CD14-positive monocyte (primary cell): ENCODE results near the gene CSF1R. TPM values are rescaled to one million over a fixed set of nuclear protein-coding genes. Genes with fewer than 3 reads are reported as not detected.

Source experiments
- DNase-seq, 3 donors: peaks; one replicate each; pipeline ENCODE4 v3.0.0-alpha.2; 2011 to 2022
- H2AFZ ChIP-seq: 2 replicates; pipeline ENCODE4 v1.6.0; 2012; ENCODE audit warnings: mild to moderate bottlenecking, low read depth, low read length, inconsistent platforms; ENCODE audit not compliant: insufficient read depth, poor library complexity, severe bottlenecking
- H3K27ac ChIP-seq, 2 donors: 1 replicate in 1 of 2; 2 replicates in 1 of 2; pipeline ENCODE4 v1.5.1; 2012 to 2013; ENCODE audit warnings: low read length in 2 of 2, control low read depth in 1 of 2, inconsistent platforms in 1 of 2, low read depth in 1 of 2, mild to moderate bottlenecking in 1 of 2
- H3K27me3 ChIP-seq, 2 donors: one replicate each; pipeline versions ENCODE4 v1.6.0 to v1.6.1; 2011 to 2013; ENCODE audit warnings: low read length in 2 of 2; ENCODE audit not compliant: control insufficient read depth in 2 of 2, insufficient read depth in 2 of 2
- H3K36me3 ChIP-seq, 2 donors: replicated peaks in 1 of 2; 1 replicate in 1 of 2; 2 replicates in 1 of 2; pipeline versions ENCODE4 v1.5.1 to v1.6.1; 2012 to 2013; ENCODE audit warnings: low read length in 2 of 2, control low read depth in 1 of 2, inconsistent platforms in 1 of 2, mild to moderate bottlenecking in 1 of 2; ENCODE audit not compliant: insufficient read depth in 2 of 2, control insufficient read depth in 1 of 2
- H3K4me1 ChIP-seq, 2 donors: 1 replicate in 1 of 2; 2 replicates in 1 of 2; pipeline versions ENCODE4 v1.5.1 to v1.6.1; 2012 to 2013; ENCODE audit warnings: low read length in 2 of 2, control low read depth in 1 of 2, inconsistent platforms in 1 of 2, mild to moderate bottlenecking in 1 of 2, moderate library complexity in 1 of 2; ENCODE audit not compliant: insufficient read depth in 2 of 2, control insufficient read depth in 1 of 2
- H3K4me2 ChIP-seq: replicated peaks from 2 replicates; pipeline ENCODE3; 2012; ENCODE audit warnings: low read length, moderate library complexity, mild to moderate bottlenecking; ENCODE audit not compliant: poor library complexity, severe bottlenecking; ENCODE audit errors: extremely low read depth
- H3K4me3 ChIP-seq, 3 experiments: fragments of 200-600 bp in 1 of 3; sonication (generic) in 1 of 3; replicated peaks in 1 of 3; 1 replicate in 2 of 3; 2 replicates in 1 of 3; pipeline ENCODE4 v1.5.1; 2011 to 2013; ENCODE audit warnings: low read length in 3 of 3, mild to moderate bottlenecking in 3 of 3, control low read depth in 2 of 3, low read depth in 2 of 3, inconsistent platforms in 1 of 3, moderate library complexity in 1 of 3
- H3K79me2 ChIP-seq: 2 replicates; pipeline ENCODE4 v1.6.0; 2012; ENCODE audit warnings: mild to moderate bottlenecking, control low read depth, inconsistent platforms, low read length, moderate library complexity; ENCODE audit not compliant: insufficient read depth
- H3K9ac ChIP-seq: 2 replicates; pipeline ENCODE4 v1.6.0; 2017; ENCODE audit warnings: low read length, mild to moderate bottlenecking; ENCODE audit not compliant: insufficient read depth, poor library complexity, severe bottlenecking
- H3K9me3 ChIP-seq, 2 donors: replicated peaks in 1 of 2; 1 replicate in 1 of 2; 2 replicates in 1 of 2; pipeline versions ENCODE4 v1.5.1 to v1.6.1; 2012 to 2013; ENCODE audit warnings: low read length in 2 of 2, control low read depth in 1 of 2; ENCODE audit not compliant: control insufficient read depth in 1 of 2, insufficient read depth in 1 of 2
- H4K20me1 ChIP-seq: 2 replicates; pipeline ENCODE4 v1.6.0; 2012; ENCODE audit warnings: mild to moderate bottlenecking, low read length, control low read depth, moderate library complexity; ENCODE audit not compliant: insufficient read depth
- H3K27ac Mint-ChIP-seq, 7 donors: one replicate each; pipeline ENCODE4 v1.8.0; 2020; ENCODE audit warnings: mild to moderate bottlenecking in 7 of 7, mixed read lengths in 7 of 7, moderate library complexity in 6 of 7, inconsistent platforms in 2 of 7
- H3K27me3 Mint-ChIP-seq, 3 donors: one replicate each; pipeline ENCODE4 v1.8.0; 2021 to 2022; ENCODE audit warnings: low read depth in 3 of 3, mild to moderate bottlenecking in 3 of 3, mixed read lengths in 3 of 3, moderate library complexity in 3 of 3, inconsistent platforms in 1 of 3
- H3K36me3 Mint-ChIP-seq, 2 donors: one replicate each; pipeline ENCODE4 v1.8.0; 2020; ENCODE audit warnings: mixed read lengths in 2 of 2, inconsistent platforms in 1 of 2, mild to moderate bottlenecking in 1 of 2
- H3K4me1 Mint-ChIP-seq: one replicate; pipeline ENCODE4 v1.8.0; 2020; ENCODE audit warnings: mild to moderate bottlenecking, mixed read lengths
- H3K4me3 Mint-ChIP-seq, 2 donors: one replicate each; pipeline ENCODE4 v1.8.0; 2020; ENCODE audit warnings: mild to moderate bottlenecking in 2 of 2, mixed read lengths in 2 of 2, moderate library complexity in 1 of 2
- H3K9me3 Mint-ChIP-seq, 7 donors: one replicate each; pipeline ENCODE4 v1.8.0; 2020 to 2022; ENCODE audit warnings: mixed read lengths in 7 of 7, mild to moderate bottlenecking in 6 of 7, moderate library complexity in 6 of 7, inconsistent platforms in 2 of 7
- WGBS: methylation state at CpG from one replicate; pipeline ENCODE4 v1.1.5; 2013; ENCODE audit warnings: missing lambda C conversion rate; ENCODE audit not compliant: insufficient coverage; 5-methylcytosine and 5-hydroxymethylcytosine counted together
- intact Hi-C, 2 donors: fragments of 100-400 bp; cut with micrococcal nuclease; formaldehyde crosslinking; loops; one replicate each; pipeline versions ENCODE4 v1.15.0 to v1.15.1; 2023
- polyA plus RNA-seq, 3 donors: library from polyadenylated mRNA; depleted of rRNA in 1 of 3; unstranded in 2 of 3; stranded (reverse) in 1 of 3; fragments of 300-500 nt in 2 of 3; fragments of >200 nt in 1 of 3; fragmentation: Illumina TruSeq in 2 of 3; gene quantifications; 1 replicate in 2 of 3; 2 replicates in 1 of 3; pipeline ENCODE4 v1.2.3, GENCODE V29; 2012 to 2021
- TF ChIP-seq, protein P1 (sequence below): fragments of 200-600 bp; IDR thresholded peaks from one replicate; pipeline ENCODE4 v1.8.0; 2022; ENCODE audit warnings: antibody characterized with exemption, mild to moderate bottlenecking

CSF1R gene
- polyA plus RNA-seq, 3 donors, result 180 to 332 (median 242) TPM

DNA sequence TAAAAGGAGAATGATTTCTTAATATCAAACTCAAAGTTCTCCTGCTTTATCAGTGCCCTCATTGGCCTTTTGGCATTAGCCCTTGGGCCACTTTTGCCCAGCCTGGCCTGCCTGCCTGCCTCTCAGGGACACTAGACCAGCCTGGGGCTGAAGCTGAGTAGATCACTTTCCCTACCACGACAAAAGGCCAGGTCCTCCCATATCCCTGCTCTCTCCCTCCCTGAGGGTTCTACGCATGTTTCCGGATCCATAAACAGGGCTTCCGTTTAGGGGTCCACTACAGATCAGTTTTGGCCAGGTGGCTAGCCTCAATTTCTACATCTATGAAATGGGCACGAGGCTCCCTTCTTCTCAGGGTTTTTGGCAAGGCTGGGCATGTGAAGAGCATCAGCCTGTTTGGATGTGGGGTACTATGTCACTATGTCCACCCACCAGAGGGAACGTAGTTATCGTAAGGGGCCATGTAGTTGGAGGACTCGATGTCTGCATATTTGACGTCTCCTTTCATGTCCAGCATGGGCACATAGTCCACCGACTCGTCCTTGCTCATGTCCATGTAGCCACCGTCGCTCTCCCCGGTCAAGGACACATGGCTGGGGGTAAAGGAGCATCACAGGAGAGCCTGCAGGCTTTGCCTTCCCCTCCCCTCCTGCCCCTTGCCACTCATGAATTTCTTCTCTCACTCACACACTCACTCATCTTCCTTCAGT lies 35.2 kb upstream of the CSF1R start:
- TF ChIP-seq, protein P1, sequence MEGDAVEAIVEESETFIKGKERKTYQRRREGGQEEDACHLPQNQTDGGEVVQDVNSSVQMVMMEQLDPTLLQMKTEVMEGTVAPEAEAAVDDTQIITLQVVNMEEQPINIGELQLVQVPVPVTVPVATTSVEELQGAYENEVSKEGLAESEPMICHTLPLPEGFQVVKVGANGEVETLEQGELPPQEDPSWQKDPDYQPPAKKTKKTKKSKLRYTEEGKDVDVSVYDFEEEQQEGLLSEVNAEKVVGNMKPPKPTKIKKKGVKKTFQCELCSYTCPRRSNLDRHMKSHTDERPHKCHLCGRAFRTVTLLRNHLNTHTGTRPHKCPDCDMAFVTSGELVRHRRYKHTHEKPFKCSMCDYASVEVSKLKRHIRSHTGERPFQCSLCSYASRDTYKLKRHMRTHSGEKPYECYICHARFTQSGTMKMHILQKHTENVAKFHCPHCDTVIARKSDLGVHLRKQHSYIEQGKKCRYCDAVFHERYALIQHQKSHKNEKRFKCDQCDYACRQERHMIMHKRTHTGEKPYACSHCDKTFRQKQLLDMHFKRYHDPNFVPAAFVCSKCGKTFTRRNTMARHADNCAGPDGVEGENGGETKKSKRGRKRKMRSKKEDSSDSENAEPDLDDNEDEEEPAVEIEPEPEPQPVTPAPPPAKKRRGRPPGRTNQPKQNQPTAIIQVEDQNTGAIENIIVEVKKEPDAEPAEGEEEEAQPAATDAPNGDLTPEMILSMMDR, result no peak
- Histone ChIP-seq H4K20me1 (no peaks in the 10 kb centered on the region), H3K4me3 (peak overlapping the region in 1 of 3 experiments; percentile 9), H3K4me1 (peaks cover 42 to 49% of the 10 kb centered on the region in 2 donors), H3K36me3 (no peaks in the 10 kb centered on the region), H3K9ac (no peak overlapping the region), H3K27ac (peak overlapping the region in 1 of 2 donors; percentile 86), H3K9me3 (no peaks in the 10 kb centered on the region), H3K4me2 (peak overlapping the region; percentile 21), H2AFZ (peak overlapping the region; percentile 43), H3K79me2 (no peaks in the 10 kb centered on the region), H3K27me3 (no peaks in the 10 kb centered on the region)
- Mint-ChIP-seq H3K27ac (peak overlapping the region; percentile 82 to 95 (median 89)), H3K4me1 (peaks cover 51% of the 10 kb centered on the region), H3K4me3 (peak overlapping the region in 1 of 2 donors; percentile 68), H3K36me3 (no peaks in the 10 kb centered on the region), H3K27me3 (peaks cover 0 to 4% (median 2%) of the 10 kb centered on the region in 3 donors), H3K9me3 (no peaks in the 10 kb centered on the region)
- intact Hi-C loops, result loop anchor here (5.0 kb wide), 1 partner anchor 34 kb away; the partner anchor contains the start of gene CSF1R (in 2 of the 2)
- 100% methylated on average over 12 of the region's 14 CpGs for WGBS
- DNase-seq, result no peak

DNA sequence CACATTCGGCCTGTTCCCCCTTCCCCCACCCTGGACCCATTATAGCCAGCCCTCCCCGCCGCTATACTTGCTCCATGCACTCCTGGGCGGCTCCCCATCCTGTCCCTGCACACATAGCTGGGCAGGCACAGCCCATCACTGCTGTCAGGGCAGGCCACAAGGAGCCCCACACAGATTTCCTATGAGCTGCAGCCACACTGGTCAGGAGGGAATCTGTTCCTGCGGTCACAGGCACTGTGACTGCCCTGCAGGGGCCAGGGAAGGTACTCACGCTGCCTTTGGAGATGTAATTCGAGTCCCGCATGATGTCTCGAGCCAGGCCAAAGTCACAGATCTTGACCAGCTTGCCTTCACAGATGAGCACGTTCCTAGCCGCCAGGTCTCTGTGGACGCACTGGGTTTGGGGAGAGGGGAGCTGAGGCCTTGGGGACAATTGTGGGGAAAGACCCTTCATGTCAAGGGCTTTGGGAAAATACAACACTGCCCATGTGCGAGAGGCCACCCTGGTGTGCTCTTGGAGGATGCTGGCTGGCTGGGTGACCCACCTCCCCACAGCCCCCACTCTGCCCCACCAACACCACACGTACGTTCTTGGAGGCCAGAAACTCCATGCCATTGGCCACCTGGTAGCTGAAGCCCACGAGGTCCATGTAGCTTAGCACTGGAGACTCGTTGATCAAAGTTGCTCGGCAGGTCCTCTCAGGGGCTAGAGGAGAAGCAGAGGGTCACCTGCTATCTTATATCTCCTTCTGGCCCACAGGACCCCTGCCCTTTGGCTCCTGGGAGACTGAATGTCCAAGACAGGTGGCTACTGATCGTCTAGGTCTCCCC lies 34.5 kb upstream of the CSF1R start:
- WGBS, result 94% methylated on average over 13 of the region's 19 CpGs
- Histone ChIP-seq H3K79me2 (no peaks in the 10 kb centered on the region), H2AFZ (no peak overlapping the region), H3K4me2 (no peak overlapping the region), H3K9me3 (no peaks in the 10 kb centered on the region), H4K20me1 (no peaks in the 10 kb centered on the region), H3K4me3 (no peak overlapping the region), H3K27me3 (no peaks in the 10 kb centered on the region), H3K27ac (no peak overlapping the region), H3K4me1 (peaks cover 42 to 50% of the 10 kb centered on the region in 2 donors), H3K9ac (no peak overlapping the region), H3K36me3 (no peaks in the 10 kb centered on the region)
- H3K27me3 Mint-ChIP-seq, result peaks cover 0 to 5% (median 4%) of the 10 kb centered on the region in 3 donors
- H3K4me1 Mint-ChIP-seq, result peaks cover 48% of the 10 kb centered on the region
- H3K36me3 Mint-ChIP-seq, result no peaks in the 10 kb centered on the region
- DNase-seq, result no peak
- intact Hi-C loops, result loop anchor here (5.0 kb wide), 1 partner anchor 34 kb away; the partner anchor contains the start of gene CSF1R (in 2 of the 2)
- H3K27ac Mint-ChIP-seq, result peak overlapping the region in 2 of 7 donors; percentile 30 to 37
- no peaks in the 10 kb centered on the region for H3K9me3 Mint-ChIP-seq
- H3K4me3 Mint-ChIP-seq, result no peak overlapping the region
- TF ChIP-seq, protein P1, result no peak
